ENCODE results near the gene DENND2C. TPM values are rescaled to one million over a fixed set of nuclear protein-coding genes. Genes with fewer than 3 reads are reported as not detected.
"Not testable (repeated sequence)": the region's sequence is repeated elsewhere in the genome, so short reads cannot be mapped to it uniquely, and the experiment has no call there.

DENND2C gene
- total RNA-seq, 8 experiments from 2014 or later: 0.43 to 2.6 (median 0.90) TPM

DNA sequence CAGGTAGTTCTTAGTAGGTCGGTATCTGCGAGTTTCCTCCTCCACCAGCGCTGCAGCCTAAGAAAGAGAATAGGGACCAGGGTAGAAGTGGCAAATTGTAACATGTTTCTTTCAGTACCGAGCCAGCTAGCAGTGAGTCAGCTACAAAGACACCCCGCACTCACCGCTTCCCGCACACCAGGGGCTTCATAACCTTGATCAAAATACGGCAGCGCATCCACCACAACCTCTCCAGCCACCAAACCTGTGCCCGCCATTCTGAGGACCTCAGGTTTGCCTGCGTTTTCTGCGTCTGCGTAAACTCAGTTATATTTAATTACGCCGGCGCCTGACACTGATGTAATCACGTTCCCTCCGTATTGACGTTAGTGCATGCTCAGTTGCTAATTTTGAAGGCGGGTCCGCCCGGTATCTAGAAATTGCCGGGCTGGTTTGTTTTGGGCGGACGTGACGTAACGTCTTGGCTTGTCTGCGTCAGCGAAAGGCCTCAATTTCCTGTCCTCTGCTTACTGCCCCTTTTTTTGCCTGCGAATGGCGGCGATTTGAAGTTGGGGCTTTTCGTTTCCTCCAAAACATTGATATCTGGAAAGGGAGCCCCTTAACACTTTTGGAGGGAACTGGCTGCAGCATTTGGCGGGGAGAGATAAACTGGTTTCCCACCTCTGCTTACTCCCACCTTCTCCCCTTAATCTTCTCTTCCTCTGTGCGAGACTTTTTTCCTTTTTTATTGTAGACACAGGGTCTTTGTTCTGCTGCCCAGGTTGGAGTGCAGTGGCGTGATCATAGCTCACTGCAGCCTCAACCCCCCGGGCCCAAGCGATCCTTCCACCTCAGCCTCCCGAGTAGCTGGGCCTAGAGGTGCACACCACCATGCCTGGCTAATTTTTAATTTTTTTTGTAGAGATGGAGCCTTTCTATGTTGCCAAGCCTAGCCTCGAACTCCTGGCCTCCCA, 88.2 kb downstream of the DENND2C start, which contains the start of gene BCAS2:
TSS of gene BCAS2 (minus strand) at position 281 of the 953 bp plus-strand sequence. CDS start at position 257, 24 bp downstream.
- in situ Hi-C loops (cut with MboI; ENCODE audit: low pct_unique_long_range_greater_than_20kb in 2 of 9, low sequenced_read_pairs in 9 of 9, unreplicated experiment in 9 of 9): no loop called here
- Histone ChIP-seq H3K4me1 (replicated peaks in 1 of 2) (peaks cover 11 to 13% of the 10 kb centered on the region in 2 donors), H3K27ac (peak within 1 kb of the TSS; percentile 76 to 89), H3K4me3 (peak within 1 kb of the TSS; percentile 63 to 74 (median 73))
- 0 to 90% (median 9%) methylated on average over 2 to 40 of the region's 40 CpGs for WGBS, 10 experiments
- peak; percentile 98 to 99 (median 99) for ATAC-seq (replicated peaks in 6 of 8)

DNA sequence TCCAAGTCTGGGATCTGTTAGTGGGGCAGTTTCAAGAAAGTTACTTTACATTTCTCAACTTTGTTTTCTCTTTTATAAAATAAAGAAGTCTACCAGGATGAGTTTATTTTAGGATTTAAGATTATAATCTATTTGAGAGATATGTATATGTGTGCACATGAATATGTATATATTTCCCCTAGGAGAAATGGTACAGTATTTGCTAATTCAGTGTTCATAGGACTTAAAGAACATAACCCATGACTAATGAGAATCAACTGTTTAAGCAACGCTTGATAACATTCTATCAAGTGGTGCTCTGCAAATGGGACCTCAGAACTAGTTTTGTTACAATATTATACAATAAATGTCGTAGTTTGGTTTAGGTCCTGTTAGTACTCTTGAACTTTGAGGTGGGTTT, 95.5 kb downstream of the DENND2C start:
- WGBS, 10 experiments: 37 to 100% (median 85%) methylated on average over 1 to 2 of the region's 2 CpGs; no CpG with 5 or more reads in 2 of the 10 experiments
- Histone ChIP-seq H3K4me1 (replicated peaks in 1 of 2) (no peaks in the 10 kb centered on the region), H3K27ac (no peak overlapping the region), H3K4me3 (no peak overlapping the region)
- in situ Hi-C loops (cut with MboI; ENCODE audit: low pct_unique_long_range_greater_than_20kb in 2 of 9, low sequenced_read_pairs in 9 of 9, unreplicated experiment in 9 of 9): loop anchor here in 1 of 9 experiments (25.0 kb wide), 1 partner anchor 237 kb away; no protein-coding TSS in a partner anchor
- ATAC-seq (replicated peaks in 6 of 8): peak in 1 of 8 experiments; percentile 96

DNA sequence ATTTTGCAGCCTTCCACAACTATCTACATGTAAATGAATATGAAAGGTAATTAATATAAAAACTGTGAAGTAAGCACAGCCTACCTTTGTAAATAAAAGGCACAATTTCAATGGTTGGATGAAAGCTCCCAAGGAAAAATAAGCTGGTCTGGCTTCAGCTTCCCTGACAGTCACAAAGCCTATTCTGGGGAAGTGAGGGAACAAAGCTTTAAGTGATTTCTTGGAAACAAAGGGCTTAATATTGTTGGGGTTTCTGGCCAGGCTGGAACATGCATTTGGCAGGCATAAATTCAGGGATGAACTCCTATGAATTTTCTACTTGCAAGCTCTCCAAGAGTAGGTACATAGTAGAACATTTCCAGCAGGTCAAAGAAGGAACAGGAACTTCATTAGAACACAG, 105.7 kb downstream of the DENND2C start:
- Histone ChIP-seq H3K4me1 (replicated peaks in 1 of 2) (no peaks in the 10 kb centered on the region), H3K27ac (no peak overlapping the region), H3K4me3 (no peak overlapping the region)
- ATAC-seq (replicated peaks in 6 of 8): no peak
- in situ Hi-C loops (cut with MboI; ENCODE audit: low pct_unique_long_range_greater_than_20kb in 2 of 9, low sequenced_read_pairs in 9 of 9, unreplicated experiment in 9 of 9): loop anchor here in 1 of 9 experiments (25.0 kb wide), 1 partner anchor 227 kb away; no protein-coding TSS in a partner anchor

DNA sequence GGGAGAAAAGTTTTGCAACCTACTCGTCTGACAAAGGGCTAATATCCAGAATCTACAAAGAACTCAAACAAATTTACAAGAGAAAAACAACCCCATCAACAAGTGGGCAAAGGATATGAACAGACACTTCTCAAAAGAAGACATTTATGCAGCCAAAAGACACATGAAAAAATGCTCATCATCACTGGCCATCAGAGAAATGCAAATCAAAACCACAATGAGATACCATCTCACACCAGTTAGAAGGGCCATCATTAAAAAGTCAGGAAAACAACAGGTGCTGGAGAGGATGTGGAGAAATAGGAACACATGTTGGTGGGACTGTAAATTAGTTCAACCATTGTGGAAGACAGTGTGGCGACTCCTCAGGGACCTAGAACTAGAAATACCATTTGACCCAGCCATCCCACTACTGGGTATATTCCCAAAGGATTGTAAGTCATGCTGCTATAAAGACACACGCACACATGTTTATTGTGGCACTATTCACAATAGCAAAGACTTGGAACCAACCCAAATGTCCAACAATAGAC, 106.8 kb downstream of the DENND2C start:
- H3K27ac ChIP-seq; H3K4me3 ChIP-seq; H3K4me1 ChIP-seq (replicated peaks in 1 of 2); ATAC-seq (replicated peaks in 6 of 8): not testable (repeated sequence)
- in situ Hi-C loops (cut with MboI; ENCODE audit: low pct_unique_long_range_greater_than_20kb in 2 of 9, low sequenced_read_pairs in 9 of 9, unreplicated experiment in 9 of 9): loop anchor here in 1 of 9 experiments (25.0 kb wide), 1 partner anchor 226 kb away; no protein-coding TSS in a partner anchor
- WGBS, 10 experiments: 87 to 100% (median 90%) methylated on average over 1 to 3 of the region's 3 CpGs; no CpG with 5 or more reads in 3 of the 10 experiments

DNA sequence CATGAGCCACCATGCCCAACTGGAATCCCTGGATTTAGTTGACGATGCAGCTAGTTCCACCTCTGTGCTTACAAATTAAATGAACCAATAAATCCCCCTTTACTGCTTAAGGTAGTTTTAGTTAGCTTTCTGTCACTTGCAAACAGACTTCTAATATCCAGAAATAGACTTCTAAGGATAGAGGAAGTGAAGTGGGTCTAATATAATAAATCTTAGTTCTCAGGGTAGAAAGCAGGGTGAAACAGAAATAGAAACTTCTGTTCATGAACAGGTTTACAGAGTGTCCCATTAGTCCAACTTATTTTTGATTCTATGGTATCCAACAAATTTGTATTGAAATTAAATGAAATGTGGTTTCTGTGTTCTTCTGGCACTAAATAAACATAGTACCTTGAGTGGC, 108.5 kb downstream of the DENND2C start:
- Histone ChIP-seq H3K4me1 (replicated peaks in 1 of 2) (no peaks in the 10 kb centered on the region), H3K4me3 (no peak overlapping the region), H3K27ac (no peak overlapping the region)
- no peak for ATAC-seq (replicated peaks in 6 of 8)
- WGBS, 10 experiments: 75 to 100% (median 87%) methylated on average over 1 of the region's 1 CpG; no CpG with 5 or more reads in 4 of the 10 experiments
- in situ Hi-C loops (cut with MboI; ENCODE audit: low pct_unique_long_range_greater_than_20kb in 2 of 9, low sequenced_read_pairs in 9 of 9, unreplicated experiment in 9 of 9): loop anchor here in 1 of 9 experiments (25.0 kb wide), 1 partner anchor 224 kb away; no protein-coding TSS in a partner anchor

DNA sequence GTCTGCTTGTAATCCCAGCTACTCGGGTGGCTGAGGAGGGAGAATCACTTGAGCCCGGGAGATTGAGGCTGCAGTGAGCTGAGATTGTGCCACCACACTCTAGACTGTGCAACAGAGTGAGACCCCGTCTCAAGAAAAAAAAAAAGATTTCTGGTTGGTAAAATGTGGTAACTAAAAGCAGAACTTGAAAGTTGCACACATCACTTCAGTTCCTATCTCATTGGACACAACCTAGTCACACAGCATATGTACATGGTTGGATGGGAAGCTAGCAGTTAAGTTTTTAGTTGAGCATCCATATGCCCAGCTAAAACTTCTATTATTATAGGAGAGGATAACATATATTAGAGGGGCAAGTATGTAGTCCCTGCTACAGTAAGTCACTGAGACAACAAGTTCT, 110.5 kb downstream of the DENND2C start:
- Histone ChIP-seq H3K4me1 (replicated peaks in 1 of 2) (no peaks in the 10 kb centered on the region), H3K4me3 (no peak overlapping the region), H3K27ac (no peak overlapping the region)
- WGBS, 10 experiments: 33 to 100% (median 77%) methylated on average over 1 to 3 of the region's 3 CpGs; no CpG with 5 or more reads in 2 of the 10 experiments
- in situ Hi-C loops (cut with MboI; ENCODE audit: low pct_unique_long_range_greater_than_20kb in 2 of 9, low sequenced_read_pairs in 9 of 9, unreplicated experiment in 9 of 9): loop anchor here in 1 of 9 experiments (25.0 kb wide), 1 partner anchor 222 kb away; no protein-coding TSS in a partner anchor
- no peak for ATAC-seq (replicated peaks in 6 of 8)

DNA sequence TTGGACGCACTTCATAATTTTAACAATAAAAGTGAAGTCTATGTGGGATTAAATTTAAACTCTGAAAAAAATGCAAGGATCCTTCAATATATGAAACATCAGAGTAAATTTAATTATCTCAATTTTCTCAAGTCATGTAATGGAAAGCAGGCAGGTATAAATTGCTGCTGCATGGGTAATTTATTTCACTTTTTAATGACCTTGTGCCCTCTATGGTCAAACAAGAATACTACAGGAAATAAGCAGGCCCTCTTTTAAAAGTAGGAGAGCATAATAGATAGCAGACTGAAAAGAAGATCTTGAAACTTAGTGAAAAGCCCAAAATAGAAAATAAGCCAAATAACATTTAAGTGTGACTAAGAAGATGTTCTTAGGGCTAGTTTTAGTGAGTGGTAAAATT, 111.3 kb downstream of the DENND2C start:
- peak in 2 of 8 experiments; percentile 37 to 42 for ATAC-seq (replicated peaks in 6 of 8)
- Histone ChIP-seq H3K27ac (no peak overlapping the region), H3K4me3 (no peak overlapping the region), H3K4me1 (replicated peaks in 1 of 2) (no peaks in the 10 kb centered on the region)
- in situ Hi-C loops (cut with MboI; ENCODE audit: low pct_unique_long_range_greater_than_20kb in 2 of 9, low sequenced_read_pairs in 9 of 9, unreplicated experiment in 9 of 9): loop anchor here in 1 of 9 experiments (25.0 kb wide), 1 partner anchor 221 kb away; no protein-coding TSS in a partner anchor
- WGBS, 10 experiments: 56 to 100% (median 100%) methylated on average over 1 of the region's 1 CpG; no CpG with 5 or more reads in 1 of the 10 experiments

DNA sequence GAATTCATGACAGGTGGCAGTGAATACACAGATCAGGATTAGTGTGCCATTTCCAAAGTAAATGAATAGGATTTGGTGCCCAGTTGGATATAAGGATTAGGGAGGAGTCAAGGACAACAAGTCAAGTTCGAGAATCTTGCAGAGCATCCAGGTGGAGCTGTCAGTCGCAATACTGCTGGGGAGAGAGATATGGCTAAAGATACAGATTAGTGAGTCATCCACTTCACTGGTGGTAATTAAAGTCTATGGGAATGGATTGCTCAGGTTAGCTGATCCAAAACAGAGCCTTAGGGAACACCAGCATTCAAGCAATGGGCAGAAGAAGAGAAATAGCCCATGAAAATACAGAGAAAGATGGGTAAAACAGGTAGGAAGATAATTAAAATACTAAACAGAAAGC, 115.3 kb downstream of the DENND2C start:
- no peak overlapping the region for H3K4me3 ChIP-seq
- ATAC-seq (replicated peaks in 6 of 8): no peak
- no peaks in the 10 kb centered on the region for H3K4me1 ChIP-seq (replicated peaks in 1 of 2)
- in situ Hi-C loops (cut with MboI; ENCODE audit: low pct_unique_long_range_greater_than_20kb in 2 of 9, low sequenced_read_pairs in 9 of 9, unreplicated experiment in 9 of 9): loop anchor here in 1 of 9 experiments (25.0 kb wide), 1 partner anchor 217 kb away; no protein-coding TSS in a partner anchor
- 33 to 100% (median 93%) methylated on average over 1 to 2 of the region's 2 CpGs for WGBS, 10 experiments
- H3K27ac ChIP-seq: no peak overlapping the region

DNA sequence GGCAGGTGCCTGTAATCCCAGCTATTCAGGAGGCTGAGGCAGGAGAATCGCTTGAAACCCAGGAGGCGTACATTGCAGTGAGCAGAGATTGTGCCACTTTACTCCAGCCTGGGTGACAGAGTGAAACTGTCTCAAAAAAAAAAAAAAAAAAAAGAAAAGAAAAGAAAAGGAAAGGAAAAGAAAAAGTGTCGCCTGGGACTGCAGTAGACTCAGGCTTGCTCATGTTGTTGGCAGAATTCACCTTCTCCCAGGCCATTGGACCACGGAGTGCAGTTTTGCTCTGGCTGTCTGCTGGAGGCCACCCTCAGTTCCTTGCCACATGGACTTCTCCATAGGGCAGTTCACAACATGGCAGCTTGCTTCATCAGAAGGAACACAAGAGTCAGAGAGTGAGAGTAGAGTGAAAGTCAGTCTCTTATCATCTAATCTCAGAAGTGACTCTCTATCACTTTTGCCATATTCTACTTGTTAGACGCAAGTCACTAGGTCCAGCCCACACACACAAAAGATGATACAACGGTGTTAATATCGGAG, 117.7 kb downstream of the DENND2C start:
- in situ Hi-C loops (cut with MboI; ENCODE audit: low pct_unique_long_range_greater_than_20kb in 2 of 9, low sequenced_read_pairs in 9 of 9, unreplicated experiment in 9 of 9): loop anchor here in 1 of 9 experiments (25.0 kb wide), 1 partner anchor 215 kb away; no protein-coding TSS in a partner anchor
- no peaks in the 10 kb centered on the region for H3K4me1 ChIP-seq (replicated peaks in 1 of 2)
- H3K27ac ChIP-seq: no peak overlapping the region
- ATAC-seq (replicated peaks in 6 of 8): no peak
- 81 to 100% (median 93%) methylated on average over 3 to 7 of the region's 7 CpGs for WGBS, 10 experiments
- no peak overlapping the region for H3K4me3 ChIP-seq

DNA sequence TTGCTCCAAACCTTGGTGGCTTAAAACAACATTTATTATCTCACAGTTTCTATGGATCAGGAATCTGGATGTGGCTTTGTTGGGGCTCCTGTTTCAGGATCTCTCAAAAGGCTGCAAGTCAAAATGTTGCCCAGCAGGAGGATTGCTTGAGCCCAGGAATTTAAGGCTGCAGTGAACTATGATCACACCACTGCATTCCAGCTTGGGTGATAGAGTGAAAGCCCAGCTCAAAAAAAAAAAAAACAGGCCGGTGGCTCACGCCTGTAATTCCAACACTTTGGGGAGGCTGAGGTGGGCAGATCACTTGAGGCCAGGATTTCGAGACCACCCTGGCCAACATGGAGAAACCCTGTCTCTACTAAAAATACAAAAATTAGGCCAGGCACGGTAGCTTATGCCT, 118.4 kb downstream of the DENND2C start:
- H3K4me3 ChIP-seq: no peak overlapping the region
- no peak overlapping the region for H3K27ac ChIP-seq
- peak in 1 of 8 experiments; percentile 20 for ATAC-seq (replicated peaks in 6 of 8)
- in situ Hi-C loops (cut with MboI; ENCODE audit: low pct_unique_long_range_greater_than_20kb in 2 of 9, low sequenced_read_pairs in 9 of 9, unreplicated experiment in 9 of 9): loop anchor here in 1 of 9 experiments (25.0 kb wide), 1 partner anchor 214 kb away; no protein-coding TSS in a partner anchor
- WGBS, 10 experiments: 70 to 92% (median 86%) methylated on average over 1 to 4 of the region's 4 CpGs; no CpG with 5 or more reads in 3 of the 10 experiments
- H3K4me1 ChIP-seq (replicated peaks in 1 of 2): no peaks in the 10 kb centered on the region

DNA sequence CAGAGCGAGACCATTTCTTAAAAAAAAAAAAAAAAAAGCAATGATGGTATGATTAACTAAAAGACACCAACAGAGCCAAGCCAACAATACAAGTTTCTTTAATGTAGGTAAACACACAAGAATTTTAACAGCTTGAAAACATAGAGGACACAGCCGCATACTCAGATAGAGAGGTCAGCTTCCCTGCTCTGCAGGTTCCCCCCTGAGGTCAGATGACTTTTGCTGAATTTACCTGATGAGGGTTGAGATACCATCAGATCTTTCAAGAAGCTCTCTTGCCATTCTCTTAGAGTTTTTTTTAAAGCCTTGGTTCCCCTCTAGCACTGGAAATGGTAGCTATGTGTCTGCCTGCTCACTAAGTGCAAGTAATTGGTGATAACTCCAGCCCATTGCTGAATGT, 119.5 kb downstream of the DENND2C start:
- Histone ChIP-seq H3K4me3 (no peak overlapping the region), H3K4me1 (replicated peaks in 1 of 2) (no peaks in the 10 kb centered on the region), H3K27ac (no peak overlapping the region)
- no peak for ATAC-seq (replicated peaks in 6 of 8)
- 77 to 100% (median 100%) methylated on average over 1 to 2 of the region's 2 CpGs; no CpG with 5 or more reads in 3 of the 10 experiments for WGBS, 10 experiments
- in situ Hi-C loops (cut with MboI; ENCODE audit: low pct_unique_long_range_greater_than_20kb in 2 of 9, low sequenced_read_pairs in 9 of 9, unreplicated experiment in 9 of 9): loop anchor here in 1 of 9 experiments (25.0 kb wide), 1 partner anchor 213 kb away; no protein-coding TSS in a partner anchor

DNA sequence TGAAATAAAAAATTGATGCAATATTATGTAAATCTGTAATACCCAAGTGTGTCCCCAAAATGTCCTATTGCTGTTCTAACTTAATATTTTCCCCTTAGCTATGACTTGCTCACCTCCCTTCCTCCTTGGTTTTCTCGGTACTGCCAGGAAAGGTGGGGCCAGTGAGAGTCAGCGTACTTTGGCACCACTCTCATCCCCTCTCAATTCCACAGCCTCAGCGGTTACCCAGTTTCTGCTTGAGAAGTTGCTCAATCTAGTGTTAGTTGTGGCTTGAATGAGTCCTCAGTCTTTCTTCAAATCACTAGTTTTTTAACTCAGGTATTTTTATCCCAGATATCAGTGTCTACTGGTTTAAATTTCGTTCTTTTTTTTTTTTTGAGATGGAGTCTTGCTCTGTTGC, 120.7 kb downstream of the DENND2C start:
- Histone ChIP-seq H3K27ac (no peak overlapping the region), H3K4me1 (replicated peaks in 1 of 2) (no peaks in the 10 kb centered on the region), H3K4me3 (no peak overlapping the region)
- no peak for ATAC-seq (replicated peaks in 6 of 8)
- in situ Hi-C loops (cut with MboI; ENCODE audit: low pct_unique_long_range_greater_than_20kb in 2 of 9, low sequenced_read_pairs in 9 of 9, unreplicated experiment in 9 of 9): no loop called here
- WGBS, 10 experiments: 0 to 90% (median 55%) methylated on average over 1 to 4 of the region's 4 CpGs; no CpG with 5 or more reads in 1 of the 10 experiments
